NCI-H524 treated with DMSO at 0.1 percent for 48 hours (cell line): ENCODE measurements around the gene LRRC59.
"Not testable (repeated sequence)": the region's sequence is repeated elsewhere in the genome, so short reads cannot be mapped to it uniquely, and the experiment has no call there.

ENCODE experiments used
- DNase-seq: peaks from one replicate; lab custom pipeline; 2025; lab: John Stamatoyannopoulos, UW

Gene LRRC59

DNA sequence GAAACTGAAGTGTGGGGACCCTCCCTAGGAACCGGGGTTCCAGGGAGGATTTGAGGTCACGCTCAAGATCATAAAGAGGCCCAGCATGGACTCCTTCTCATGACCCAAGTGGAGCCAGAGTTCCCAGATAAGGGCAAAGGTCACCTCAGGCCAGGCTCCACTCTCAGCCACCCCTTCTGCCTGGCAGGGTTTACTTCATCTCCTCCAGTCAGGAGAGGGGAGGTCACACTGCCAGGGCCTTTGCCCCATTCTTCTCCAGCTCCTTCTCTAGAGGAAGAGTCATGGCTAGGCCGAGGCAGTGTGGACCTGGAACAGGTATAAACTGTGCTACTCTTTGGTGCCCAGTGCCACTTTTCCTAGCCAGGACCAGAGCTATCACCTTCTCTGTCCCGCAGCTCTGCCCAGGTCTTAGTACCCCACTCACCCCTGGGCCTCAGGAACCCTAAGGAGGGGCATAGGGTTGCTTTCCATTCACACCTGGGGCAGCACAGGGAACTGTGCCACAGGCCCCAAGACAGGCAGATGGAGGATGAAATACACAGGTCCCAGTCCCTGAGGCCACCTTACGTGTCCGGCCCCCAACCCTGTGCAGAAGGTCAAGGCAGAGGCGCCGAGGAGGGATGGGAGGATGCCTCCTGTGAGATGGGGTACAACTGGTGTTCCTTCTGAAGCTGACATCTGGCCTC is 27.8 kb upstream of the LRRC59 start:
- DNase-seq, result no peak

DNA sequence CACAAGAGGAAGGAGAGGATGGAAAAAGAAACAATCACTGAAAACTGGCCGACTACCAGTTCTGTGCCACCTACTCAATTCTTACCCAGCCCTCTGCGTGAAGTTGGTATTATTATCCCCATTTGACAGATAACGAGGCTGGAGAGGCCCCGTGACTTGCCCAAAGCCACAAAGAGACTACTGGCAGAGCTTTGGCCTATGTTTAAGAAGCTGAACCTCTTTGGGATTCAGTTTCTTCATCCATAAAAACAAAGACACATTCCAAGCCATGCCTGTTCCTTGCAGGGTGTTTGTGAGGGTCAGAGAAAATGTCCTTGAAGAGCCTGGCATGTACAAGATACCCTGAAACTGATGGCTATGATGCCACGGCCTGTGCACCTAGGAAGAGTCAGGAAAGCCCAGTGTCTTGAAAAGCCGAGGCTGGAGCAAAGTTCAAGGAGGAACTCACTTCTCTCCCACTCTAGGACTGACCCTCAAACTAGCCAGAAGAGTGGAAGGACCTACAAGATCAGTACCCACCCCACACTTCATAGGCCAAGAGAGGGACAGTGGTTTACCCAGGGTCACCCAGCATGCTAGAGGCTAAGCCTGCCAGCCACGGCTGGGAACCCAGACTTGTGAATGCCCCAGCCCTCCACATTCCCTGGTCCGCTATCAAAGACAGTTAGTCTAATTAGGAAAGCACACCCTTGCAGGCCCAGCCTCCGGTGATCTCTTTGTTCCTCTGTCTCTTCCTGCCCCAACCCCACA is 27.1 kb upstream of the LRRC59 start:
- no peak for DNase-seq

DNA sequence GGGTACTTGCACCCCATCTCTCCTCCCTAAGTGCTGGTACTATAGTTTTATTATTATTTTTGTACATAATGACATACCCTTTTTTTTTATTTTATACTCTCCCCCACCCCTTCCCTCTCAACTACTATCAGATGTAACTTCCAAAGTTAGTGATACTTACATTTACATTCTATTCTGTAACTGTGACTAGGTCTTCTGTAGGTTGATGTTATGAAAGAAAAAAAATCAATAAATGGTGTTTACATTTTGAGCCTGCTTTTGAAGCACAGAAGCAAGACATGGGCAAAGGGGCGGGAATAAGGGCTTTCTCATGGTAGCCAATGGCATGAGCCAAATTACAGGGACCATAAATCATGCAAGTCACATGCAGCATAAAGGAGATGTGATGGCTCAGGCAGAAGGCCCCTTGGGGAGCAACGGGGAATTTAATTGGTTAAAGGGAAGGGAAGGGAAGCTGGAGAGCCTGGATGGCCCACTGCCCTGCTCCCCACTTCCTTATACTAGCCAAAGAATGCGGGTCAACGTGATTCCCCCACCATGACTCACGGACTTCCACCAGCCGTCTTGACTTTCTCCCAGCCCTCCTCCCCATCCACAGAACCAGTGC is 26.3 kb upstream of the LRRC59 start:
- no peak for DNase-seq

DNA sequence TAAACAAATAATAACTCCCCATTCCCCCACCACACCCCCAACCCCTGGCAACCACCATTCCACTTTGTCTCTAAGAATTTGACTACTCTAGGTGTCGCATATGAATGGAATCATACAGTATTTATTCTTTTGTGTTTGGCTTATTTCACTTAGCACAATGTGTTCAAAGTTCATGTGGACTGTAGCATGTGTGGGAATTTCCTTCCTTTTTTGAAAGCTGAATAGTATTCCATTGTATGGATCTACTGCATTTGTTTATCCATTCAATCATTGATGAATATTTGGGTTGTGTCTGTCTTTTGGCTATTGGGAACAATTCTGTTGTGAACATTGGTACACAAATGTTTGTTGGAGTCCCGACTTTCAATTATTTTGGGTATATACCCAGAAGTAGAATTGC is 25.4 kb upstream of the LRRC59 start:
- DNase-seq, result no peak

DNA sequence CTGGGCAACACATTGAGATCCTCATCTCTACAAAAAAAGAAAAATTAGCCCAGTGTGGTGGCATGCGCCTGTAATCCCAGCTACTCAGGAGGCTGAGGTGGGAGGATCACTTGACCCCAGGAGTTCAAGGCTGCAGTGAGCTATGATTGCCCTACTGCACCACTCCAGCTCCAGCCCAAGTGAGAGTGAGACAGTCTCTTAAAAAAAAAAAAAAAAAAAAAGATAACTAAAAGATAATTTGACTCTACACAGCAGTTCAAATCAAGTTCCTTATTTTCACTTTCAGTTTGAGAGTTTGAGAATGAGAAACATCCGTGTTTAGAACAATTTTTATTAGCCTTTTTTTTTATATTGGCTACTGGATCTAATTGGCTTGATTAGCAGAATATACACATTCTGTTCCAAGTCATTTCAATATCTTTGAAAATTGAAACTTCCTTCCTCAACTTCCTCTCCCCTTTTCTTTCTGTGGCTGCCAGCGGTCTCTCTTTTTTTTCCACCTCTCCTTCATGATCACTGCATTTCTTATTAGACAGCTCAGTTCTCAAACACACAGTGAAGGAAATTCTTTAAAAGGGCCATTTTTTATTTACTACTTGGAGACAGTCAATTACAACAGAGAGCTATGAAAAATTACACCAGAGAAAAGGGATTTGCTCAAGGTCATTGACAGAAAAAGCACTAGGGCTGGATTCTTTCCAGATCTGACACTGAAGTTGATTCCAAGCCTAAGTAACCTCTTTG is 24.2 kb upstream of the LRRC59 start:
- DNase-seq, result no peak

DNA sequence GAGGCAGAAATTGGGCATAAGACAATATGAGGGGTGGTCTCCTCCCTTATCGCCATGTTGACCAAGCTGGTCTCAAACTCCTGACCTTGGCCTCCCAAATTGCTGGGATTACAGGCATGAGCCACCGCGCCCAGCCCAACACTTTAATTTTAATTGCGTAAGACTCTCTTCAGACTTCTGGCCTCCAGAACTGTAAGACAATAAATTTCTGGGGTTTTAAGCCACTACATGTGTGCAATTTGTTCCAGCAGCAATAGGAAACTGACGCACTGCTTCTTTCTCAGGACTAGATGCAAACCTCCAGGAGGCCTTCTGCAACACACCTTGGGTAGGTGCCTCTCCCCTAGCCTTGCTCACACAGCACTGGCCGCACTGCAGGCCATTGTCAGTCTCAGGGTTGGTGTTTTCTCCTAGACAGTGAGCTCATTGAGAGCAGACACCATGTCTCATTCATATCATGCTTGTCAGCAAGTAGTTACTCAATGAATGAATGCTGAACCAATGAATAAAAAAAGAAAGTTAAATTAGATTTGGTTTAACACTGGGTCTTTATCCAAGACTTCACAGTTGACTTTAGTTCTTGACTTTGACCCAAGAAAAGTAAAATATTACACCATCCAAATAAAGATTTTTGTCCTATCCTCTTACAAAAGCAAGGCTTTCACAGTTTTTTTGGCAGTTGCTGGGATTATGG is 23.2 kb upstream of the LRRC59 start:
- DNase-seq, result no peak

DNA sequence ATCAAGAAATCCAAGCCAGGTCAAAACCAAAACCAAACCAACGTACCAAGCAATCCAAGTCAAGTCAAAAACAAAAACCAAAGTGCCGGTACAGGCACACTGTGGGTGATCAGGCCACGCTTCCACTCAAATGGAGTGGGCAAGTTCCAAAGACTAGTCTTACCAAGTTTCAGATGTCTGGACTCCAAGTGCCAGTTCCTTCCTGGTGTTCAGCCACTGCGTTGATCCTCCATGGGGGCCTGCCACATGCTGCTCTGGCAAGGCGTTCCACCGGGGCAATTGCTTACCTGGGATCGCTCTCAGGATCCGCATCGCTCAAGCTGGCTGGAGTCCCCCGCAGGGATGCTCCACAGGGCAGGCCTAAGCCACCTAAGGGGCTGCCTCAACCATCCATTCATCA is 22.3 kb upstream of the LRRC59 start:
- DNase-seq, result not testable (repeated sequence)

DNA sequence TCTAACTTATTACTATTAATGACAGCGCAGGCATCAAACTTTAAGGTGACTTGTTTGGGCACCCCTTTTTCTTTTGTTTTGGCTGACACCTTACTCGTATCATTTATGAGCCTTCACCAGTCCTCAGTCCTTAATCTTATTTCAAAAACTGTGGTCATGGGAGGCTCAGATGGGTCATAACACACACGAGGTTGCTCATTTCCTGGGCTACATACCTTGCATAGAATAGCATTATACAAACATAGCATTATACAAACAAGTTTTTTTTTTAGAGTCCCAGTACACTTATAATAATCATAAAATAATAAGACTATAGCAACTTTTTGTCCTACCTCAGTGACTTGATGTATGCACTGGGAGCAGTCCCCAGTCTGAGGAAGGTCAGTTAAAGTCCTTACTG is 17.5 kb upstream of the LRRC59 start:
- no peak for DNase-seq

DNA sequence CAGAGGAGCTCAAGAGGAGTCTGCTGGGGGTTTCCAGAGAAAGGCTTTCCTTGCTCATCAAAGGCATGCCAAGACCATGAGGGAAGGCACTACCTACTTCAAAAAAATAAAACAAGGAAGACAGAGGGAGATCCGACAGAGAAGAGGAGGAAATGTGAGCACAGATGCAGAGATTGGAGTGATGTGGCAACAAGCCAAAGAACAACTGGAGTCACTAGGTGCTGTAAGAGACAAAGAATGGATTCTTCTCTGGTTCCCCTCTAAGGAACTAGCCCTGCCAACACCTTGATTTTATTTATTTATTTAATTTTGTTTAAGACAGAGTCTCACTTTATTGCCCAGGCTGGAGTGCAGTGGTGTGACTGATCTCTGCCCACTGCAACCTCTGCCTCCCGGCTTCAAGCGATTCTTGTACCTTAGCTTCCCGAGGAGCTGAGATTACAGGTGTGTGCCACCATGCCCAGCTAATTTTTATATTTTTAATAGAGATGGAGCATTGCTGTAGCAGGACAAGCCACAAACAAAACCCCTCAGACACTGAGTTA is 14.9 kb upstream of the LRRC59 start:
- DNase-seq, result no peak

DNA sequence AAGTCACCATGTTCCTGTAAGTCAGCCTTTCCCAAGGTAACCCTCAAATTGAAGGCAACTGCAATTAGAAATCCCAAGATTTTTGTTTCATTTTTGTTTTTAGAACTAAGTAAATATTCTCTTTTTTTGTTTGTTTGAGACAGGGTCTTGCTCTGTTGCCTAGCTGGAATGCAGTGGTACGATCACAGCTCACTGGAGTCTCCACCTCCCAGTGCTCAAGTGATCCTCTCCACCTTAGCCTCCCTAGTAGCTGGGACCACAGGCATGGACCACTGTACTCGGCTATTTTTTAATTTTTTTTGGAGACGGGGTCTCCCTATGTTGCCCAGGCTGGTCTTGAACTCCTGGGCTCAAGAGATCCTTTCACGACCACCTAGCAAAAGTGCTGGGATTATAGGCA is 10.6 kb upstream of the LRRC59 start:
- no peak for DNase-seq

DNA sequence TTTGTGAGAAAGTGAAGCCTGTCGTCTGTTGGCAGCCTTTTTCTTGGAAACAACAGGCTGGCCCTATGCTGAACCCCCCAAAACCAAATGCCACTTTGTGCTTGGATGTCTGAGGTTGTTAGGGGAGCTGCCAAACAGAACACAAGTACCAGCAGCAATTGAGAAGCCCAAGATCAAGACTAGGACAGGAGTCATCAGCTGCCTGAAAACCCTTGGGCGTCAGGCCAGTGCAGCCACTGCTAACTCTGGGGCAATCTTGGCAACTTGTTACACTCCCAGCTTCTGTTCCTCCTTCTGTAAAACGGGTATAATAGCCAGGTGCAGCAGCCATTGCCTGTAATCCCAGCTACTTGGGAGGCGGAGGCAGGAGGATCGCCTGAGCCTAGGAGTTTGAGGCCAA is 9.3 kb upstream of the LRRC59 start:
- no peak for DNase-seq

DNA sequence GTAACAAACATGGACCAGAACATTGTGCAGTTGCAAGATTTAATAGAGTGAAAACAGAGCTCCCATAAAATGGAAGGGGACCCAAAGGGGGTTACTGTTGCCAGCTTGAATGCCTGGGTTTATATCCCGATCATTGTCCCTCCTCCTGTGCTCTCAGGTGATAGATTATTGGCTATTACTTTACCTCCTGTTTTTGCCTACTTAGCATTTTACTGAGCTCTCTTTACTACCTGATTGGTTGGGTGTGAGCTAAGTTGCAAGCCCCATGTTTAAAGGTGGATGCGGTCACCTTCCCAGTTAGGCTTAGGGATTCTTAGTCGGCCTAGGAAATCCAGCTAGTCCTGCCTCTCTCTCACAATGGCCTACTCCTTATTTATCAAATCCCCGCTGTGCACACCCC is 8.0 kb upstream of the LRRC59 start:
- not testable (repeated sequence) for DNase-seq

DNA sequence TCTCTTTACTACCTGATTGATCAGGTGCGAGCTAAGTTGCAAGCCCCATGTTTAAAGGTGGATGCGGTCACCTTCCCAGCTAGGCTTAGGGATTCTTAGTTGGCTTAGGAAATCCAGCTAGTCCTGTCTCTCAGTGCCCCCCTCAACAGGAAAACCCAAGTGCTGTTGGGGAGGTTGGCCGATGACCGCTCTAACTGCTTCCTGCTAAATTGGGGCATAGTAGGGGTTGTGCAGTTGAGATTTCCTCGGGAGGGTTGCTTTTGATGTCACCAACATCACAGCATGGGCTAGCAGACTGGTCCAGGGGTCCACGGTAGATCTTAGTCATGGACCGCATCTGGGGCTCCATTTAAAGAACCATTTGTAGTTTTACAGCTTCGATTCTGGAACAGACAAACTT is 2.3 kb upstream of the LRRC59 start:
- not testable (repeated sequence) for DNase-seq

DNA sequence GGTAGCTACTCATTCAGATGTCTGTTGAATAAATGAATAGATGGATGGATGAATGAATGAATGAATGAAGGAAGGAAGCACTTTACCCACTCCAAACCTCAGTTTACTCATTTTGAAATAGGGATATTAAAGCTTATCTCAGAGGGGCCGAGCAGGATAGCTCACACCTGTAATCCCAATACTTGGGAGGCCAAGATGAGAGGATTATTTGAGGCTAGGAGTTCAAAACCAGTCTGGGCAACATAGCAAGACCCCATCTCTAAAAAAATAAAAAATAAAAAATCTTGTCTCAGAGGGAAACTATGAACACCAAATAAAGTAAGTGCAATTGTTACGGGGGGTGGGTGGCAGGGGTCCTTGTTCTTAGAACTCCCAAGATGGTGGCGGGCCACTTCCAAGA is 1.3 kb upstream of the LRRC59 start:
- DNase-seq, result not testable (repeated sequence)

DNA sequence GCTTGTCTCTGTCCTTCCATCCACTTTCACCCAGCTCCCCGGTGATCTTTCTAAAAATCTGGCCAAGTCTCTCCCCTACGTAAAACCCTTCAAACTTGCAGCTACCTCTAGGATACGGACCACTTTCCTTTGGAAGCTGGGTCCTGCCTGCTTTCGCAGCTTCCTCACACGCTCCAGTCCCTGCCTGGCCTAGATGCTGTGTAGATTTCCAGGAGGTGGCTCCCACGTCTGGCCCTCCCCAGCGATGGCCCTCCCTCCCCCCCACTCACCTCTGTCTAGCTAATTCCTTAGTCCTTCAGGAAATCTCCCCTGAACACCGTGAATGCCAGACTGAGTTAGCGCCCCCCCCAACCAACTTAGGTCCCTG is 579 bp upstream of the LRRC59 start:
- DNase-seq, result no peak

DNA sequence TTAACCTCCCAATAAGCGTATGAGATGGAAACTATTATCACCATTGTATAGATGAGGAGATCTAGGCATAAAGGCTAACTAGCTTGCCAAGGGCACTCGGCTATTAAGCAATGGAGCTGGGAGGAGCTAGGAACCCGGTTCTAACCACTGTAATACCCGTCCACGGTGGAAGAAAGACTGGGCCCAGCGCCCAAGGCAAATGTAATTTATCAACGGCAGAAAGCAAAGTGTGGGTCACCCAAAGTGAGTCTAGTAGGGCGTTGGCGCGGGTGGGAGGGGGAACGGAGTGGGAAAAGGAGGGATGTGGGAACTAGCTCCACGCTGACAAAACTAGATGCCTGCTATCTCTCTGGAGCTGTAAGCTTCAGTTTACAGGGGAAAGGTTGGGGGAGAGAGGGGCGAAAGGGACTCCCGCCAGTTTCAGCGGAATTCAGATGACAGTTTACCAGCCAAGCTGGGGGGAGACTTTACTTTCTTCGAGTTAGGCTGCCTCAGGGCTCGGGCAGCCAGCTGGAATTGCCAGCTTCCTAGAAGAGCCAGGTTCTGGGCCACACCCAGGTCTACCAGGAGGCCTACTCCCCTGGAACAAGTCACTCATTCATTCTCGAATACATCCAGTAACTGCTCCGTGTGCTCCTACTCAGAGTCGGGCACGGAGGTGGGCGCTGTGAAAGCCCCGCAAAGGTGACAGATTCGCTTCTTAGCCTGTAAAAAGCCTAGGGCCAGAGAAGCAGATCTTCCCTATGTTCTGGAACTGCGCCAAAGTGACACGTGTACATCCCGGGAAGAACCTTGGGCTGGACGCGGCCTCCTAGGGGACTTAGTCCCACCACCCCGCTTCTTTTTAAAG is 837 bp downstream of the LRRC59 start:
- no peak for DNase-seq

DNA sequence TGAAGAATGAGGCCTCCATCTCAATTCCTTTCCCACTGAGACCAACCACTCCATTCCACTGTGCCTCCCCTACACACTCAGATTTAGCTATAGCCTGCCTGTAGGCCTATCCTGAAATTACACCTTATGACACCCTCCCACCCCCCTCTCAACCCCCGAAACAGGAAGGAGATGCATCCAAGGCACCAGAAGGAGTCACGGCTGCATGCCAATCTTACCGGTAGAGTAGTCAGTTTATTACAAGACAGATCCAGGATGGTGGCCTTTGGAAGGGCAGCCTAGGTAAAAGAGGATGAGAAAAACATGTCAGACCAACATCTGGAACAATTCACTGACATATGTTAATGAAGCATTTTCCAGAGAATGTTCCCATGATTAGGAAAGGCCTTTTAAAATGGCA is 2.6 kb downstream of the LRRC59 start:
- no peak for DNase-seq

DNA sequence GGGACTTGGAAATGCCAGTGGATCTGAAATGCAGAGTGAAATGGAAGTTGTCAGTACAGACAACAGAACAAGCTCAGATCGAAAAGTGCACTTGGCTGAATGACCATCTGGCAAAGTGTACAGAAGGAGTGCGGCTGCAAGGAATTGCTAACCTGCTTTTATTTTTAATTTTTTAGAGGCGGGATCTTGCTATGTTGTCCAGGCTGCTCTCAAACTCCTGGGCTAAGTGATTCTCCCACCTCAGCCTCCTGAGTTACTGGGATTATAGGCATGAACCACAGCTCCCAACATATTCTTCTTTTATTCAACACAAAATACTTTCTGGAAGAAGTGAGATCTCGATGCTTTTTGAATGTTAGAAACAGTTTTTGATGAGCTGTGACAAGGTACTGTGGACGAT is 3.6 kb downstream of the LRRC59 start:
- no peak for DNase-seq

DNA sequence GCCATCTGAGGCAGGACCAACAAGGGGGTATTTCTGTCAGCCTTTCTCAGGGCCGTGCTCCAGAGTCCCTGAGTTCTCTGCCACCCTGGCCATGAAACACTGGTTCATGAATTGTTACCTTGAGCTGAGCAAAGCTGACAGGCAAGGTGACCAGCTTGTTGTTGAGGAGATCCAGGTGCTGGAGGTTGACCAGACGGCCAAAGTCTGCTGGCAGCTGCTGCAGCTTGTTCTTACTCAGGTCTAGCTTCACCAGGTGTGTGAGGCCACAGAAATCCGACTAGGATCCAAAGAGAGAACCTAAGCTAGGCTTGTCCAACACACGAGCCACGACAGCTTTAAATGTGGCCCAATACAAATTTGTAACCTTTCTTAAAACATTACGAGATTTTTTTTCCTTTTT is 4.7 kb downstream of the LRRC59 start:
- DNase-seq, result no peak

DNA sequence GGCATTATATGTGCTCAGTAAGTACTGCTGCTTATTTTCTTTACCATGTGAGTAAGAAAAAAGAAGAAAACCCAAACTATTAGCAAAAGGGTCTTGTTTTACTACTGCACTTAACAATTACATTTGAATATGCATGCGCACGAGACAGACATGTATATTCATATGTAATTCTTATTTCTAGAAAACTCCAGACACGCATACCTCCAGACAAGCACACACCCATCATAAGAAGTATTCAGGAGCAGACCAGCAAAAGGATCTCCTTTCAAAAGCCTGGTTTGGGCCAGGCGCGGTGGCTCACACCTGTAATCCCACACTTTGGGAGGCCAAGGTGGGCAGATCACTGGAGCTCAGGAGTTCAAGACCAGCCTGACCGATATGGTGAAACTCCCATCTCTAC is 7.8 kb downstream of the LRRC59 start:
- DNase-seq, result no peak

DNA sequence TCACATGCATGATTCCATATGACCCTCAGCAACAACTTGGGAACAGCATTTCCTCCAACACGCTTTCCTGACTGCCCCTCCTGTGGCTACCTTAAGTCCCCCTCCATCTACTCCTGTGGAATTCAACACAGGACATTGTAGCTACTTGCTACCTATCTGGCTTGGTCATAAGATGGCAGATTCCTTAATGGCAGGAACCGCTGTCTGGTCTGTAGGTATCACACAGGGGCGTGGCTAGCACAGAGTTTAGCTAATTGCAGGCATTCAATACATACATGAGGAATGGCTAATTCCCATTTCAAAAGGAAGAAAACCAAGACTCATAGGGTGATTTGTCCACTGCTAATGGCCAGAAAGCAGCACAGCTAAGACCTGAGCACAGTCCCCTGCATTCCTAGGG is 8.6 kb downstream of the LRRC59 start:
- DNase-seq, result no peak
